HepG2 (cell line): ENCODE results near the gene TSTD1. TPM values are rescaled to one million over a fixed set of nuclear protein-coding genes. Genes with fewer than 3 reads are reported as not detected.

Source experiments
- ASH2L ChIP-seq: fragments of 300-600, 200-600 bp; sonication (generic); IDR thresholded peaks from 2 replicates; pipeline ENCODE4 v1.7.0; 2017; ENCODE audit warnings: low read depth, mild to moderate bottlenecking, moderate library complexity, mixed read lengths, low read length; ENCODE audit not compliant: insufficient read length
- ELF1 ChIP-seq: sonication (generic); formaldehyde crosslinking; IDR thresholded peaks from 2 replicates; pipeline ENCODE4 v1.4.0; 2020; ENCODE audit warnings: missing genetic modification reagents
- JARID2 ChIP-seq: sonication (generic); formaldehyde crosslinking; IDR thresholded peaks from 2 replicates; pipeline ENCODE4 v1.8.1; 2023; ENCODE audit warnings: missing genetic modification reagents, inconsistent platforms; ENCODE audit not compliant: insufficient replicate concordance
- KMT2A ChIP-seq: sonication (generic); formaldehyde crosslinking; IDR thresholded peaks from 2 replicates; pipeline ENCODE4 v1.4.0; 2020; ENCODE audit warnings: missing genetic modification reagents
- NAIF1 ChIP-seq: sonication (generic); formaldehyde crosslinking; IDR thresholded peaks from 2 replicates; pipeline ENCODE4 v1.5.0; 2020; ENCODE audit warnings: mild to moderate bottlenecking, missing genetic modification reagents, borderline replicate concordance
- PAWR ChIP-seq: sonication (generic); formaldehyde crosslinking; IDR thresholded peaks from 2 replicates; pipeline ENCODE4 v1.4.0; 2020; ENCODE audit warnings: missing genetic modification reagents, mild to moderate bottlenecking, borderline replicate concordance
- POLR2A ChIP-seq, 2 experiments: IDR thresholded peaks; 2 replicates each; pipeline ENCODE4 v1.6.1; 2011; ENCODE audit warnings: low read depth in 2 of 2, low read length in 2 of 2, mild to moderate bottlenecking in 1 of 2, moderate library complexity in 1 of 2; ENCODE audit not compliant: insufficient read depth in 1 of 2
- POLR2AphosphoS5 ChIP-seq: IDR thresholded peaks from 2 replicates; pipeline ENCODE4 v1.6.1; 2012; ENCODE audit warnings: low read depth, low read length
- RARA ChIP-seq: IDR thresholded peaks from 2 replicates; pipeline ENCODE4 v1.6.1; 2016; ENCODE audit warnings: missing genetic modification reagents, missing compliant biosample characterization
- RXRB ChIP-seq: IDR thresholded peaks from 2 replicates; pipeline ENCODE4 v1.6.1; 2016; ENCODE audit warnings: borderline replicate concordance, missing genetic modification reagents, missing compliant biosample characterization
- SALL2 ChIP-seq: sonication (generic); formaldehyde crosslinking; IDR thresholded peaks from 2 replicates; pipeline ENCODE4 v1.8.1; 2023; ENCODE audit warnings: mild to moderate bottlenecking, missing genetic modification reagents, inconsistent platforms
- SATB2 ChIP-seq: sonication (generic); formaldehyde crosslinking; IDR thresholded peaks from 2 replicates; pipeline ENCODE4 v1.5.0; 2020; ENCODE audit warnings: missing genetic modification reagents
- ZBTB20 ChIP-seq: sonication (generic); formaldehyde crosslinking; IDR thresholded peaks from 2 replicates; pipeline ENCODE4 v1.8.1; 2023; ENCODE audit warnings: missing genetic modification reagents, low read depth, mild to moderate bottlenecking, borderline replicate concordance
- ZNF713 ChIP-seq: sonication (generic); formaldehyde crosslinking; IDR thresholded peaks from 2 replicates; pipeline ENCODE4 v1.4.0; 2020; ENCODE audit warnings: mild to moderate bottlenecking, missing genetic modification reagents
- ZNF746 ChIP-seq: sonication (generic); formaldehyde crosslinking; IDR thresholded peaks from 2 replicates; pipeline ENCODE4 v1.8.0; 2022; ENCODE audit warnings: mild to moderate bottlenecking, missing genetic modification reagents
- polyA plus RNA-seq, 8 experiments: library from polyadenylated mRNA; depleted of rRNA in 3 of 8; stranded (reverse) in 7 of 8; unstranded in 1 of 8; fragments of >200 nt; fragmentation: Illumina TruSeq in 4 of 8; extraction: Trizol in 4 of 8; gene quantifications; 2 replicates each; pipeline versions ENCODE4 v1.2.1 to v1.2.3, GENCODE V29; 2011 to 2016; ENCODE audit warnings: low read depth in 4 of 8, missing spikeins in 1 of 8, mixed read lengths in 1 of 8; ENCODE audit not compliant: insufficient read depth in 1 of 8
- total RNA-seq, 5 experiments: library from RNA; depleted of rRNA; stranded (reverse); fragments of >200 nt; fragmentation: Illumina TruSeq; extraction: Trizol; gene quantifications; 2 replicates each; pipeline ENCODE4 v1.2.3, GENCODE V29; 2016; ENCODE audit warnings: low read depth in 1 of 5
- TF ChIP-seq, protein P1 (sequence below): sonication (generic); formaldehyde crosslinking; IDR thresholded peaks from 2 replicates; pipeline ENCODE4 v1.5.0; 2020; ENCODE audit warnings: missing genetic modification reagents, mild to moderate bottlenecking, borderline replicate concordance
- TF ChIP-seq, protein P2 (sequence below): sonication (generic); formaldehyde crosslinking; IDR thresholded peaks from 2 replicates; pipeline ENCODE4 v1.5.0; 2020; ENCODE audit warnings: mild to moderate bottlenecking, missing genetic modification reagents, borderline replicate concordance
- TF ChIP-seq, protein P3 (sequence below): sonication (generic); formaldehyde crosslinking; IDR thresholded peaks from 2 replicates; pipeline ENCODE4 v1.9.0; 2022; ENCODE audit warnings: missing genetic modification reagents, mild to moderate bottlenecking, borderline replicate concordance
- TF ChIP-seq, protein P4 (sequence below): sonication (generic); formaldehyde crosslinking; IDR thresholded peaks from 2 replicates; pipeline ENCODE4 v1.4.0; 2020; ENCODE audit warnings: missing genetic modification reagents
- TF ChIP-seq, protein P5 (sequence below): sonication (generic); formaldehyde crosslinking; conservative IDR thresholded peaks from 2 replicates; pipeline ENCODE4 v1.8.0; 2022; ENCODE audit warnings: mild to moderate bottlenecking, moderate library complexity, missing genetic modification reagents

Gene TSTD1
- total and polyA plus RNA-seq, 2 of the 13 experiments (the other 11 are each of a cell fraction or from before 2014, with no cell fraction given): 0.15 to 0.31 TPM

DNA sequence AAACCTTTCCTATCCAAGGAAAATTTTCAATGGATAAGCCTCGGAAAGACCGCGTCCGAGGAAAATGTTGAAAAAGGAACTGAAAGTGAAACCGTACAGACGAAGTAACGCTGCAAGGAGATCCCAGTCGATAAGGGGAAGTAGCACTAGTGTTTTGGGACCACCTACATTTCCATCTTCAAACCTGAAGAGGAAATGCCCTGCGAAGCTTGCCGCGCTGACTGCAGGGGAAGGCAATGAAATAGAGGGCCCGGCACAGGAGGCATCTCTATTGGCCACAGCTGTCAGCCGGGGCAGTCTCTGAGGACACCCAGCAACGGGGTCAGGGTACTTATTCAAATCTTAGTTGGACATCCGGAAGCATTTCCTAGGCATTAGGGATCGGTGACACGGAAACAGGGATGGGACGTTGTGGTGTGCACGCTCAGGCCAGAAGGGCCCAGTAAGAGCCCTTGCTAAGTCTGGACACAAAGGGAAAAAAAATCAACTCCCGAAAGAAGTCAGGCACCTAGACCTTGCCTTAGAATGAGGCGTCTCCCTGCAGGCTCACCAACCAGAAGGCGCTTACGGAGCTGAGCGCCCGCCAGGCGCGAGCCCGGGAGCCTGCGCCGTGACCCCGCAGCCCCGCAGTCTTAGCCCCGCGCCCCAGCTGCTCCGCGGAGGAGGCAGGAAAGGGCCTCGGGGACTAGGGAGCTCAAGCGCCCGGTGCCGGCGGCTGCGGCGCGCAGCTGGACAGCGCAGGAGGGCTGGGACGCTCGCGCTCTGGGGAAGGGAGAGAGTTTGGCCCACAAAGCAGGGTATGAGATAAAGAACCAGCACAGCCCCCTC, 6.4 kb upstream of the TSTD1 start (continued):
- TF ChIP-seq ELF1 (peak; percentile 36; the same call in 1 of the 2 replicates), SATB2 (CRISPR knock-in tag) (0 out of 2 replicates have a peak, but pooled peaks have one; percentile 20), ZNF713 (CRISPR knock-in tag) (no peak), SALL2 (CRISPR knock-in tag) (peak; percentile 16; the same call in 1 of the 2 replicates), RARA (CRISPR knock-in tag) (no peak), POLR2AphosphoS5 (peak; percentile 62; the same call in 1 of the 2 replicates), ASH2L (peak; percentile 39), NAIF1 (CRISPR knock-in tag) (peak; percentile 46; the same call in 1 of the 2 replicates), KMT2A (CRISPR knock-in tag) (peak; percentile 44; the same call in 1 of the 2 replicates), ZBTB20 (0 out of 2 replicates have a peak, but pooled peaks have one; percentile 5), RXRB (CRISPR knock-in tag) (no peak; the same call in 1 of the 2 replicates), POLR2A (IDR thresholded peaks at IDR 0.05; ENCODE audit: insufficient read depth in 1 of 2, low read depth in 2 of 2, low read length in 2 of 2) (peak; percentile 62 to 65), JARID2 (CRISPR knock-in tag) (no peak), ZNF746 (CRISPR knock-in tag) (0 out of 2 replicates have a peak, but pooled peaks have one; percentile 9), PAWR (CRISPR knock-in tag) (no peak)
- TF ChIP-seq, protein P1, sequence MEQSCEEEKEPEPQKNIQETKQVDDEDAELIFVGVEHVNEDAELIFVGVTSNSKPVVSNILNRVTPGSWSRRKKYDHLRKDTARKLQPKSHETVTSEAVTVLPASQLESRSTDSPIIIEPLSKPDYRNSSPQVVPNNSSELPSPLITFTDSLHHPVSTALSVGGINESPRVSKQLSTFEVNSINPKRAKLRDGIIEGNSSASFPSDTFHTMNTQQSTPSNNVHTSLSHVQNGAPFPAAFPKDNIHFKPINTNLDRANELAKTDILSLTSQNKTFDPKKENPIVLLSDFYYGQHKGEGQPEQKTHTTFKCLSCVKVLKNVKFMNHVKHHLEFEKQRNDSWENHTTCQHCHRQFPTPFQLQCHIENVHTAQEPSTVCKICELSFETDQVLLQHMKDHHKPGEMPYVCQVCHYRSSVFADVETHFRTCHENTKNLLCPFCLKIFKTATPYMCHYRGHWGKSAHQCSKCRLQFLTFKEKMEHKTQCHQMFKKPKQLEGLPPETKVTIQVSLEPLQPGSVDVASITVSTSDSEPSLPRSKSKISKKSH (CRISPR knock-in tag): no peak
- TF ChIP-seq, protein P2, sequence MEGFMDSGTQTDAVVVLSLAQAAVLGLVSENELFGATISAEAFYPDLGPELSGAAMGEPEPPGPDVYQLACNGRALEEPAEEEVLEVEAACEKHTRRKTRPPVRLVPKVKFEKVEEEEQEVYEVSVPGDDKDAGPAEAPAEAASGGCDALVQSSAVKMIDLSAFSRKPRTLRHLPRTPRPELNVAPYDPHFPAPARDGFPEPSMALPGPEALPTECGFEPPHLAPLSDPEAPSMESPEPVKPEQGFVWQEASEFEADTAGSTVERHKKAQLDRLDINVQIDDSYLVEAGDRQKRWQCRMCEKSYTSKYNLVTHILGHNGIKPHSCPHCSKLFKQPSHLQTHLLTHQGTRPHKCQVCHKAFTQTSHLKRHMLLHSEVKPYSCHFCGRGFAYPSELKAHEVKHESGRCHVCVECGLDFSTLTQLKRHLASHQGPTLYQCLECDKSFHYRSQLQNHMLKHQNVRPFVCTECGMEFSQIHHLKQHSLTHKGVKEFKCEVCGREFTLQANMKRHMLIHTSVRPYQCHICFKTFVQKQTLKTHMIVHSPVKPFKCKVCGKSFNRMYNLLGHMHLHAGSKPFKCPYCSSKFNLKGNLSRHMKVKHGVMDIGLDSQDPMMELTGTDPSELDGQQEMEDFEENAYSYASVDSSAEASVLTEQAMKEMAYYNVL: no peak
- TF ChIP-seq, protein P3, sequence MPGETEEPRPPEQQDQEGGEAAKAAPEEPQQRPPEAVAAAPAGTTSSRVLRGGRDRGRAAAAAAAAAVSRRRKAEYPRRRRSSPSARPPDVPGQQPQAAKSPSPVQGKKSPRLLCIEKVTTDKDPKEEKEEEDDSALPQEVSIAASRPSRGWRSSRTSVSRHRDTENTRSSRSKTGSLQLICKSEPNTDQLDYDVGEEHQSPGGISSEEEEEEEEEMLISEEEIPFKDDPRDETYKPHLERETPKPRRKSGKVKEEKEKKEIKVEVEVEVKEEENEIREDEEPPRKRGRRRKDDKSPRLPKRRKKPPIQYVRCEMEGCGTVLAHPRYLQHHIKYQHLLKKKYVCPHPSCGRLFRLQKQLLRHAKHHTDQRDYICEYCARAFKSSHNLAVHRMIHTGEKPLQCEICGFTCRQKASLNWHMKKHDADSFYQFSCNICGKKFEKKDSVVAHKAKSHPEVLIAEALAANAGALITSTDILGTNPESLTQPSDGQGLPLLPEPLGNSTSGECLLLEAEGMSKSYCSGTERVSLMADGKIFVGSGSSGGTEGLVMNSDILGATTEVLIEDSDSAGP (CRISPR knock-in tag): no peak
- TF ChIP-seq, protein P4, sequence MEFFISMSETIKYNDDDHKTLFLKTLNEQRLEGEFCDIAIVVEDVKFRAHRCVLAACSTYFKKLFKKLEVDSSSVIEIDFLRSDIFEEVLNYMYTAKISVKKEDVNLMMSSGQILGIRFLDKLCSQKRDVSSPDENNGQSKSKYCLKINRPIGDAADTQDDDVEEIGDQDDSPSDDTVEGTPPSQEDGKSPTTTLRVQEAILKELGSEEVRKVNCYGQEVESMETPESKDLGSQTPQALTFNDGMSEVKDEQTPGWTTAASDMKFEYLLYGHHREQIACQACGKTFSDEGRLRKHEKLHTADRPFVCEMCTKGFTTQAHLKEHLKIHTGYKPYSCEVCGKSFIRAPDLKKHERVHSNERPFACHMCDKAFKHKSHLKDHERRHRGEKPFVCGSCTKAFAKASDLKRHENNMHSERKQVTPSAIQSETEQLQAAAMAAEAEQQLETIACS (CRISPR knock-in tag): 0 out of 2 replicates have a peak, but pooled peaks have one; percentile 27
- TF ChIP-seq, protein P5, sequence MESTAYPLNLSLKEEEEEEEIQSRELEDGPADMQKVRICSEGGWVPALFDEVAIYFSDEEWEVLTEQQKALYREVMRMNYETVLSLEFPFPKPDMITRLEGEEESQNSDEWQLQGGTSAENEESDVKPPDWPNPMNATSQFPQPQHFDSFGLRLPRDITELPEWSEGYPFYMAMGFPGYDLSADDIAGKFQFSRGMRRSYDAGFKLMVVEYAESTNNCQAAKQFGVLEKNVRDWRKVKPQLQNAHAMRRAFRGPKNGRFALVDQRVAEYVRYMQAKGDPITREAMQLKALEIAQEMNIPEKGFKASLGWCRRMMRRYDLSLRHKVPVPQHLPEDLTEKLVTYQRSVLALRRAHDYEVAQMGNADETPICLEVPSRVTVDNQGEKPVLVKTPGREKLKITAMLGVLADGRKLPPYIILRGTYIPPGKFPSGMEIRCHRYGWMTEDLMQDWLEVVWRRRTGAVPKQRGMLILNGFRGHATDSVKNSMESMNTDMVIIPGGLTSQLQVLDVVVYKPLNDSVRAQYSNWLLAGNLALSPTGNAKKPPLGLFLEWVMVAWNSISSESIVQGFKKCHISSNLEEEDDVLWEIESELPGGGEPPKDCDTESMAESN: no peak
